Measurements from ENCODE around the gene ABCA5. TPM values are rescaled to one million over a fixed set of nuclear protein-coding genes. Genes with fewer than 3 reads are reported as not detected.
A peak's percentile ranks its signal among the peaks of the same experiment; 100 is the strongest.

Gene ABCA5
- total RNA-seq, 1 experiment from 2014 or later, result 4.5 TPM

- Histone ChIP-seq H3K14ac (ENCODE audit: insufficient read depth, low read length) (no peak overlapping the region), H3T11ph (ENCODE audit: low read length) (no peak overlapping the region), H2AFZ (ENCODE audit: low read length) (peak overlapping the region; percentile 22), H4K91ac (ENCODE audit: insufficient read length, low read depth, low read length) (no peak overlapping the region), H2BK15ac (ENCODE audit: low read depth, low read length) (no peak overlapping the region), H3K79me2 (ENCODE audit: insufficient read depth, low read length) (no peaks in the 10 kb centered on the region), H3K27ac (ENCODE audit: insufficient read length, low read depth, low read length) (no peak overlapping the region), H3K9ac (ENCODE audit: extremely low read depth, insufficient read length, low read length) (no peak overlapping the region), H3K4me1 (ENCODE audit: insufficient read depth, low read length) (no peaks in the 10 kb centered on the region), H2AK5ac (ENCODE audit: insufficient read length, low read length) (no peak overlapping the region), H3K79me1 (ENCODE audit: insufficient read depth, low read depth, low read length, poor library complexity, severe bottlenecking) (no peaks in the 10 kb centered on the region), H4K8ac (replicated peaks; ENCODE audit: insufficient read length, low read depth, low read length) (no peak overlapping the region), H2BK12ac (ENCODE audit: insufficient read length, low read depth, low read length) (no peak overlapping the region), H3K4me2 (ENCODE audit: insufficient read depth, insufficient read length, low read length) (no peak overlapping the region), H3K23ac (ENCODE audit: insufficient read length, low read depth, low read length) (no peak overlapping the region), H3K56ac (ENCODE audit: insufficient read length, low read depth, low read length) (no peak overlapping the region), H4K5ac (ENCODE audit: insufficient read length, low read depth, low read length) (no peak overlapping the region), H3K9me3 (ENCODE audit: control insufficient read depth, low read depth, low read length) (no peaks in the 10 kb centered on the region), H3K23me2 (ENCODE audit: insufficient read length, low read depth, low read length, poor library complexity, severe bottlenecking) (no peaks in the 10 kb centered on the region), H2BK20ac (ENCODE audit: low read depth, low read length, poor library complexity, severe bottlenecking) (no peak overlapping the region), H3K18ac (ENCODE audit: insufficient read length, low read depth, low read length) (no peak overlapping the region), H3K27me3 (ENCODE audit: insufficient read depth, low read length) (no peaks in the 10 kb centered on the region), H4K20me1 (ENCODE audit: control insufficient read depth, insufficient read depth, insufficient read length) (no peaks in the 10 kb centered on the region), H2BK5ac (ENCODE audit: insufficient read length, low read length) (no peak overlapping the region), H3K4ac (ENCODE audit: low read depth, low read length) (no peak overlapping the region), H2BK120ac (ENCODE audit: low read depth, low read length, poor library complexity, severe bottlenecking) (no peak overlapping the region)
- WGBS (ENCODE audit: extremely low coverage, insufficient read length, low lambda C conversion rate), result no CpG with 5 or more reads among the region's 3 CpGs
- Mint-ChIP-seq H3K4me3 (no peak overlapping the region), H3K9me3 (no peaks in the 10 kb centered on the region), H3K27ac (no peak overlapping the region), H3K4me1 (no peaks in the 10 kb centered on the region), H3K27me3 (ENCODE audit: low read depth) (no peaks in the 10 kb centered on the region), H3K36me3 (ENCODE audit: insufficient read depth in 1 of 3, low read depth in 3 of 3) (no peaks in the 10 kb centered on the region)
- no peak for DNase-seq
- TF ChIP-seq CTCF (conservative IDR thresholded peaks at IDR 0.05), result no peak
Observed at GRCh38 chr17:69223809-69224208, 103.1 kb downstream of the ABCA5 start.

All from H9 (cell line).